SH-SY5Y (cell line): ENCODE measurements around the gene RRH.

ENCODE experiments used
- GATA2 ChIP-seq: IDR thresholded peaks from 2 replicates; pipeline ENCODE4 v1.6.1; 2011; ENCODE audit warnings: mild to moderate bottlenecking, low read depth, low read length
- GATA3 ChIP-seq: IDR thresholded peaks from 2 replicates; pipeline ENCODE4 v1.6.1; 2011; ENCODE audit warnings: low read depth, mild to moderate bottlenecking, low read length, moderate library complexity

DNA sequence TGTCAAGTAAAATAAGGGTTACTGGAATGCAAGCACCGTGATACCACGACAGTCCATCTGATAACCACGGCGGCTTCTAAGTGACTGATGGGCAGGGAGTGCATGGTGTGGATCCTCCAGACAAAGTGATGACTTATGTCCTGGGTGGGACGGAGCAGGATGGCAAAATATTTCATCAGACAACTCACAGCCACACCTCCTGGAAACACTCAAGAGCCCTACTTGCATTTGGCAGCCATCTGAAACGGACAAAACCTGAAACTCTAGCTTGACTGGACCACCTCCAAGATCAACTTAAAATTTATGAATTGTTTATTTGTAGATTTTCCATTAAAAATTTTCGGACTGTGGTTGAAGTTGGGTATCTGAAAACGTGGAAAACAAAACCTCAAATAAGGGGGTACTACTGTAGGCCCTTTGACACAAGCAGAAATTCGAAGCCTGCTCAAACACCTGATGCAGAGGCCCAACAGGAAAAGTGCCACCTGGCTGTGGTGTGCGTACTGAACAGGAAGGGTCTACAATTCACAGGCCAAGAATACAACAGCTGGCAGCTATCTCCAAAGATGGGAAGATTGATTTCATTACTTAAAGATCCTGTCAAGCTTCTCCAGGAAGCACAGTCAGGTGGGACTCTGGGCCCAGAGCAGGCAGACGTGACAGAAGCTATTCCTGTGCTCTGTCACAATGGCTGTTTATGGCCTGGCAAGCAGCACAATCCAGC is 46.2 kb downstream of the RRH start:
- TF ChIP-seq GATA2 (no peak), GATA3 (no peak)
